Astrocyte (in vitro differentiated cells and primary cell): ENCODE measurements around the gene PROKR2. TPM values are rescaled to one million over a fixed set of nuclear protein-coding genes. Genes with fewer than 3 reads are reported as not detected.

Experiments
- DNase-seq: peaks from one replicate; pipeline ENCODE4 v3.0.0-alpha.2; 2010; ENCODE audit warnings: low read depth
- FAIRE-seq: peaks from 2 replicates; lab custom pipeline; 2011; peaks lifted over from hg19 to GRCh38; lab: Jason Lieb, UNC
- H2AFZ ChIP-seq: 2 replicates; pipeline ENCODE4 v1.6.0; 2012; ENCODE audit warnings: low read depth, low read length, inconsistent platforms
- H3K27ac ChIP-seq: 2 replicates; pipeline ENCODE4 v1.5.1; 2011; ENCODE audit warnings: low read depth, low read length, inconsistent platforms
- H3K27me3 ChIP-seq: 2 replicates; pipeline ENCODE4 v1.6.0; 2011; ENCODE audit warnings: low read length, inconsistent platforms; ENCODE audit not compliant: insufficient read depth
- H3K36me3 ChIP-seq: 2 replicates; pipeline ENCODE4 v1.5.1; 2011; ENCODE audit warnings: low read length, inconsistent platforms; ENCODE audit not compliant: insufficient read depth
- H3K4me1 ChIP-seq: 2 replicates; pipeline ENCODE4 v1.5.1; 2011; ENCODE audit warnings: low read length, inconsistent platforms; ENCODE audit not compliant: insufficient read depth
- H3K4me2 ChIP-seq: 2 replicates; pipeline ENCODE4 v1.6.0; 2012; ENCODE audit warnings: low read length, inconsistent platforms
- H3K4me3 ChIP-seq: 2 replicates; pipeline ENCODE4 v1.5.1; 2011; ENCODE audit warnings: low read depth, mild to moderate bottlenecking, low read length, inconsistent platforms; ENCODE audit not compliant: insufficient read depth
- H3K79me2 ChIP-seq: 2 replicates; pipeline ENCODE4 v1.6.0; 2012; ENCODE audit warnings: mild to moderate bottlenecking, low read length, inconsistent platforms; ENCODE audit not compliant: insufficient read depth
- H3K9ac ChIP-seq: 2 replicates; pipeline ENCODE4 v1.6.0; 2012; ENCODE audit warnings: mild to moderate bottlenecking, low read length, inconsistent platforms
- H3K9me3 ChIP-seq: 2 replicates; pipeline ENCODE4 v1.5.1; 2012; ENCODE audit warnings: low read depth, mild to moderate bottlenecking, low read length, inconsistent platforms; ENCODE audit not compliant: insufficient read depth
- H4K20me1 ChIP-seq: 2 replicates; pipeline ENCODE4 v1.6.0; 2012; ENCODE audit warnings: low read length, inconsistent platforms; ENCODE audit not compliant: insufficient read depth
- H3K27ac Mint-ChIP-seq: one replicate; pipeline ENCODE4 v1.8.0; 2021; ENCODE audit warnings: mild to moderate bottlenecking, mixed read lengths; ENCODE audit not compliant: unreplicated experiment
- H3K27me3 Mint-ChIP-seq: one replicate; pipeline ENCODE4 v1.8.0; 2021; ENCODE audit warnings: low read depth, mixed read lengths; ENCODE audit not compliant: unreplicated experiment
- H3K36me3 Mint-ChIP-seq: one replicate; pipeline ENCODE4 v1.8.0; 2021; ENCODE audit warnings: low read depth, mixed read lengths; ENCODE audit not compliant: unreplicated experiment
- H3K4me1 Mint-ChIP-seq: one replicate; pipeline ENCODE4 v1.8.0; 2021; ENCODE audit warnings: low read depth, mixed read lengths; ENCODE audit not compliant: unreplicated experiment
- H3K4me3 Mint-ChIP-seq: one replicate; pipeline ENCODE4 v1.8.0; 2021; ENCODE audit warnings: mild to moderate bottlenecking, moderate library complexity, mixed read lengths; ENCODE audit not compliant: unreplicated experiment
- H3K9me3 Mint-ChIP-seq: one replicate; pipeline ENCODE4 v1.8.0; 2021; ENCODE audit warnings: mild to moderate bottlenecking, mixed read lengths; ENCODE audit not compliant: unreplicated experiment
- CTCF ChIP-seq: IDR thresholded peaks from 2 replicates; pipeline ENCODE4 v1.5.1; 2011; ENCODE audit warnings: low read depth, mild to moderate bottlenecking, inconsistent platforms, low read length, moderate library complexity; ENCODE audit not compliant: insufficient read depth
- EZH2 ChIP-seq: IDR thresholded peaks from 2 replicates; pipeline ENCODE4 v1.6.1; 2012; ENCODE audit warnings: mild to moderate bottlenecking, low read length, inconsistent platforms; ENCODE audit not compliant: insufficient read depth
- total RNA-seq: library from RNA; stranded (reverse); gene quantifications from 2 replicates; pipeline ENCODE4 v1.2.1, GENCODE V29; 2021

PROKR2 gene
- total RNA-seq, 1 donor from 2014 or later: not detected

GRCh38 chr20:5331340-5331739, 14.6 kb upstream of the PROKR2 start:
- Mint-ChIP-seq H3K27ac (no peak overlapping the region), H3K27me3 (peaks cover 6% of the 10 kb centered on the region)
- no peaks in the 10 kb centered on the region for H4K20me1 ChIP-seq

GRCh38 chr20:5328268-5328667, 11.5 kb upstream of the PROKR2 start:
- DNase-seq (no peak), FAIRE-seq (no peak)
- no peaks in the 10 kb centered on the region for H3K9me3 ChIP-seq
- no peaks in the 10 kb centered on the region for H3K79me2 ChIP-seq
- H3K36me3 Mint-ChIP-seq: no peaks in the 10 kb centered on the region
- no peak overlapping the region for H3K9ac ChIP-seq
- no peaks in the 10 kb centered on the region for H3K36me3 ChIP-seq
- TF ChIP-seq EZH2 (no peak), CTCF (no peak)
- no peaks in the 10 kb centered on the region for H4K20me1 ChIP-seq
- no peak overlapping the region for H2AFZ ChIP-seq
- no peak overlapping the region for H3K4me3 Mint-ChIP-seq
- H3K4me3 ChIP-seq: no peak overlapping the region
- no peaks in the 10 kb centered on the region for H3K4me1 ChIP-seq
- H3K27ac Mint-ChIP-seq: no peak overlapping the region
- no peak overlapping the region for H3K27ac ChIP-seq
- no peaks in the 10 kb centered on the region for H3K4me1 Mint-ChIP-seq
- H3K27me3 Mint-ChIP-seq: peaks cover 16% of the 10 kb centered on the region
- no peaks in the 10 kb centered on the region for H3K9me3 Mint-ChIP-seq
- no peak overlapping the region for H3K4me2 ChIP-seq
- no peaks in the 10 kb centered on the region for H3K27me3 ChIP-seq

More at GRCh38 chr20:5331340-5331739, 14.6 kb upstream of the PROKR2 start:
- no peaks in the 10 kb centered on the region for H3K9me3 Mint-ChIP-seq
- Histone ChIP-seq H3K27ac (no peak overlapping the region), H3K27me3 (no peaks in the 10 kb centered on the region), H3K36me3 (no peaks in the 10 kb centered on the region), H3K9me3 (no peaks in the 10 kb centered on the region), H3K4me3 (no peak overlapping the region), H3K79me2 (no peaks in the 10 kb centered on the region), H3K4me2 (no peak overlapping the region), H3K4me1 (no peaks in the 10 kb centered on the region), H2AFZ (no peak overlapping the region), H3K9ac (no peak overlapping the region)
- no peak overlapping the region for H3K4me3 Mint-ChIP-seq
- no peaks in the 10 kb centered on the region for H3K4me1 Mint-ChIP-seq
- no peaks in the 10 kb centered on the region for H3K36me3 Mint-ChIP-seq
- DNase-seq (no peak), FAIRE-seq (no peak)
- TF ChIP-seq CTCF: no peak
- TF ChIP-seq EZH2: no peak

GRCh38 chr20:5327356-5327755, 10.6 kb upstream of the PROKR2 start:
- DNase-seq (no peak), FAIRE-seq (no peak)
- no peaks in the 10 kb centered on the region for H3K36me3 Mint-ChIP-seq
- Histone ChIP-seq H3K9ac (no peak overlapping the region), H2AFZ (no peak overlapping the region), H3K27me3 (no peaks in the 10 kb centered on the region), H3K36me3 (no peaks in the 10 kb centered on the region), H3K27ac (no peak overlapping the region), H3K79me2 (no peaks in the 10 kb centered on the region), H4K20me1 (no peaks in the 10 kb centered on the region), H3K4me1 (no peaks in the 10 kb centered on the region), H3K4me2 (no peak overlapping the region), H3K9me3 (no peaks in the 10 kb centered on the region), H3K4me3 (no peak overlapping the region)
- TF ChIP-seq CTCF (no peak), EZH2 (no peak)
- H3K27me3 Mint-ChIP-seq: peaks cover 20% of the 10 kb centered on the region
- H3K9me3 Mint-ChIP-seq: peaks cover under 1% of the 10 kb centered on the region
- no peaks in the 10 kb centered on the region for H3K4me1 Mint-ChIP-seq
- H3K27ac Mint-ChIP-seq: peak overlapping the region; percentile 35
- H3K4me3 Mint-ChIP-seq: no peak overlapping the region
